Measurements from ENCODE around the gene SEC14L5.
"Not testable (repeated sequence)": the region's sequence is repeated elsewhere in the genome, so short reads cannot be mapped to it uniquely, and the experiment has no call there.

SEC14L5 gene

GRCh38 chr16:5036228-5037156, 78.4 kb downstream of the SEC14L5 start:
- no peak for DNase-seq (ENCODE audit: low spot score)

- no peak for DNase-seq (ENCODE audit: low spot score)
Observed at GRCh38 chr16:5040451-5040850, 82.3 kb downstream of the SEC14L5 start.

- no peak for DNase-seq (ENCODE audit: low spot score)
Observed at GRCh38 chr16:5041600-5042133, 83.5 kb downstream of the SEC14L5 start.

- no peak for DNase-seq (ENCODE audit: low spot score)
Observed at GRCh38 chr16:5042574-5043171, 84.5 kb downstream of the SEC14L5 start.

- no peak for DNase-seq (ENCODE audit: low spot score)
Observed at GRCh38 chr16:5044011-5044540, 85.9 kb downstream of the SEC14L5 start.

GRCh38 chr16:5044581-5044980, 86.5 kb downstream of the SEC14L5 start:
- DNase-seq (ENCODE audit: low spot score) = not testable (repeated sequence)

GRCh38 chr16:5045499-5046115, 87.5 kb downstream of the SEC14L5 start:
- no peak for DNase-seq (ENCODE audit: low spot score)

GRCh38 chr16:5046914-5047313, 88.8 kb downstream of the SEC14L5 start:
- DNase-seq (ENCODE audit: low spot score) = no peak

- no peak for DNase-seq (ENCODE audit: low spot score)
Observed at GRCh38 chr16:5054876-5055865, 97.0 kb downstream of the SEC14L5 start.

- no peak for DNase-seq (ENCODE audit: low spot score)
Observed at GRCh38 chr16:5056352-5056751, 98.2 kb downstream of the SEC14L5 start.

GRCh38 chr16:5058476-5058875, 100.3 kb downstream of the SEC14L5 start:
- DNase-seq (ENCODE audit: low spot score) = no peak

- DNase-seq (ENCODE audit: low spot score) = no peak
Observed at GRCh38 chr16:5059386-5060072, 101.4 kb downstream of the SEC14L5 start.

- DNase-seq (ENCODE audit: low spot score) = no peak
Observed at GRCh38 chr16:5060073-5060641, 102.0 kb downstream of the SEC14L5 start.

GRCh38 chr16:5062051-5062450, 103.9 kb downstream of the SEC14L5 start:
- DNase-seq (ENCODE audit: low spot score) = no peak

- no peak for DNase-seq (ENCODE audit: low spot score)
Observed at GRCh38 chr16:5062790-5063765, 104.9 kb downstream of the SEC14L5 start.

- DNase-seq (ENCODE audit: low spot score) = no peak
Observed at GRCh38 chr16:5064915-5065314, 106.8 kb downstream of the SEC14L5 start.

GRCh38 chr16:5065326-5065725, 107.2 kb downstream of the SEC14L5 start:
- no peak for DNase-seq (ENCODE audit: low spot score)

GRCh38 chr16:5065813-5066212, 107.7 kb downstream of the SEC14L5 start, which contains the start of gene C16orf89:
Gene C16orf89 (minus strand): TSS chr16:5065956. CDS start chr16:5065908, 48 bp downstream.
- peak; percentile 65 for DNase-seq (ENCODE audit: low spot score)

- DNase-seq (ENCODE audit: low spot score) = no peak
Observed at GRCh38 chr16:5066511-5066910, 108.4 kb downstream of the SEC14L5 start.

Data from putamen (tissue), 1 donor.